ENCODE measurements around the gene FGFBP2.

DNA sequence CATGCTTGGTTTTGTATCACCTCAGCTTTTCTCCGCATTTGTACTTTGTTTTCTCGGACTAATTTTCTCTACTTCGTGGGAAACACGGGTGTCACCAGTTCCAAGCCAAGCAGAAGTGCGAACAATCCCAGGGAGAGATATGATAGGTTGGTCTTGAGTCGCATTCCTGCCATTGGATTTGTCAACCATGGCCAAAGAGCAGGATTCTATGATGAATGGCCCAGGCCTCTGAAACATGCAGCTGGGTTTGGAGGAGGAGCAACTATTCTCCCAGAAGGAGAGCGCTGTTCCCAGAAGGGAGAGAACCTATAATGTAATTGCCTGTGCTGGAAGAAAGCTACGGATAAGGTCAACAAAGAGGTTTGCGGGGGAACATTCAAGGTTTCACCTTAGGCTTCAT is 14.1 kb downstream of the FGFBP2 start:
- TF ChIP-seq POLR2A (IDR thresholded peaks at IDR 0.05) = no peak
- TF ChIP-seq, protein P1, sequence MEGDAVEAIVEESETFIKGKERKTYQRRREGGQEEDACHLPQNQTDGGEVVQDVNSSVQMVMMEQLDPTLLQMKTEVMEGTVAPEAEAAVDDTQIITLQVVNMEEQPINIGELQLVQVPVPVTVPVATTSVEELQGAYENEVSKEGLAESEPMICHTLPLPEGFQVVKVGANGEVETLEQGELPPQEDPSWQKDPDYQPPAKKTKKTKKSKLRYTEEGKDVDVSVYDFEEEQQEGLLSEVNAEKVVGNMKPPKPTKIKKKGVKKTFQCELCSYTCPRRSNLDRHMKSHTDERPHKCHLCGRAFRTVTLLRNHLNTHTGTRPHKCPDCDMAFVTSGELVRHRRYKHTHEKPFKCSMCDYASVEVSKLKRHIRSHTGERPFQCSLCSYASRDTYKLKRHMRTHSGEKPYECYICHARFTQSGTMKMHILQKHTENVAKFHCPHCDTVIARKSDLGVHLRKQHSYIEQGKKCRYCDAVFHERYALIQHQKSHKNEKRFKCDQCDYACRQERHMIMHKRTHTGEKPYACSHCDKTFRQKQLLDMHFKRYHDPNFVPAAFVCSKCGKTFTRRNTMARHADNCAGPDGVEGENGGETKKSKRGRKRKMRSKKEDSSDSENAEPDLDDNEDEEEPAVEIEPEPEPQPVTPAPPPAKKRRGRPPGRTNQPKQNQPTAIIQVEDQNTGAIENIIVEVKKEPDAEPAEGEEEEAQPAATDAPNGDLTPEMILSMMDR (IDR thresholded peaks at IDR 0.05) = no peak
